CD14-positive monocyte (primary cell): ENCODE data around the gene TMEM213. TPM values are rescaled to one million over a fixed set of nuclear protein-coding genes. Genes with fewer than 3 reads are reported as not detected.

ENCODE experiments used
- DNase-seq, 3 donors: peaks; one replicate each; pipeline ENCODE4 v3.0.0-alpha.2; 2011 to 2022
- H2AFZ ChIP-seq: 2 replicates; pipeline ENCODE4 v1.6.0; 2012; ENCODE audit warnings: mild to moderate bottlenecking, low read depth, low read length, inconsistent platforms; ENCODE audit not compliant: insufficient read depth, poor library complexity, severe bottlenecking
- H3K27ac ChIP-seq, 2 donors: 1 replicate in 1 of 2; 2 replicates in 1 of 2; pipeline ENCODE4 v1.5.1; 2012 to 2013; ENCODE audit warnings: low read length in 2 of 2, control low read depth in 1 of 2, inconsistent platforms in 1 of 2, low read depth in 1 of 2, mild to moderate bottlenecking in 1 of 2
- H3K27me3 ChIP-seq, 2 donors: one replicate each; pipeline versions ENCODE4 v1.6.0 to v1.6.1; 2011 to 2013; ENCODE audit warnings: low read length in 2 of 2; ENCODE audit not compliant: control insufficient read depth in 2 of 2, insufficient read depth in 2 of 2
- H3K36me3 ChIP-seq, 2 donors: replicated peaks in 1 of 2; 1 replicate in 1 of 2; 2 replicates in 1 of 2; pipeline versions ENCODE4 v1.5.1 to v1.6.1; 2012 to 2013; ENCODE audit warnings: low read length in 2 of 2, control low read depth in 1 of 2, inconsistent platforms in 1 of 2, mild to moderate bottlenecking in 1 of 2; ENCODE audit not compliant: insufficient read depth in 2 of 2, control insufficient read depth in 1 of 2
- H3K4me1 ChIP-seq, 2 donors: 1 replicate in 1 of 2; 2 replicates in 1 of 2; pipeline versions ENCODE4 v1.5.1 to v1.6.1; 2012 to 2013; ENCODE audit warnings: low read length in 2 of 2, control low read depth in 1 of 2, inconsistent platforms in 1 of 2, mild to moderate bottlenecking in 1 of 2, moderate library complexity in 1 of 2; ENCODE audit not compliant: insufficient read depth in 2 of 2, control insufficient read depth in 1 of 2
- H3K4me2 ChIP-seq: replicated peaks from 2 replicates; pipeline ENCODE3; 2012; ENCODE audit warnings: low read length, moderate library complexity, mild to moderate bottlenecking; ENCODE audit not compliant: poor library complexity, severe bottlenecking; ENCODE audit errors: extremely low read depth
- H3K4me3 ChIP-seq, 3 experiments: fragments of 200-600 bp in 1 of 3; sonication (generic) in 1 of 3; replicated peaks in 1 of 3; 1 replicate in 2 of 3; 2 replicates in 1 of 3; pipeline ENCODE4 v1.5.1; 2011 to 2013; ENCODE audit warnings: low read length in 3 of 3, mild to moderate bottlenecking in 3 of 3, control low read depth in 2 of 3, low read depth in 2 of 3, inconsistent platforms in 1 of 3, moderate library complexity in 1 of 3
- H3K79me2 ChIP-seq: 2 replicates; pipeline ENCODE4 v1.6.0; 2012; ENCODE audit warnings: mild to moderate bottlenecking, control low read depth, inconsistent platforms, low read length, moderate library complexity; ENCODE audit not compliant: insufficient read depth
- H3K9ac ChIP-seq: 2 replicates; pipeline ENCODE4 v1.6.0; 2017; ENCODE audit warnings: low read length, mild to moderate bottlenecking; ENCODE audit not compliant: insufficient read depth, poor library complexity, severe bottlenecking
- H3K9me3 ChIP-seq, 2 donors: replicated peaks in 1 of 2; 1 replicate in 1 of 2; 2 replicates in 1 of 2; pipeline versions ENCODE4 v1.5.1 to v1.6.1; 2012 to 2013; ENCODE audit warnings: low read length in 2 of 2, control low read depth in 1 of 2; ENCODE audit not compliant: control insufficient read depth in 1 of 2, insufficient read depth in 1 of 2
- H4K20me1 ChIP-seq: 2 replicates; pipeline ENCODE4 v1.6.0; 2012; ENCODE audit warnings: mild to moderate bottlenecking, low read length, control low read depth, moderate library complexity; ENCODE audit not compliant: insufficient read depth
- H3K27ac Mint-ChIP-seq, 7 donors: one replicate each; pipeline ENCODE4 v1.8.0; 2020; ENCODE audit warnings: mild to moderate bottlenecking in 7 of 7, mixed read lengths in 7 of 7, moderate library complexity in 6 of 7, inconsistent platforms in 2 of 7
- H3K27me3 Mint-ChIP-seq, 3 donors: one replicate each; pipeline ENCODE4 v1.8.0; 2021 to 2022; ENCODE audit warnings: low read depth in 3 of 3, mild to moderate bottlenecking in 3 of 3, mixed read lengths in 3 of 3, moderate library complexity in 3 of 3, inconsistent platforms in 1 of 3
- H3K36me3 Mint-ChIP-seq, 2 donors: one replicate each; pipeline ENCODE4 v1.8.0; 2020; ENCODE audit warnings: mixed read lengths in 2 of 2, inconsistent platforms in 1 of 2, mild to moderate bottlenecking in 1 of 2
- H3K4me1 Mint-ChIP-seq: one replicate; pipeline ENCODE4 v1.8.0; 2020; ENCODE audit warnings: mild to moderate bottlenecking, mixed read lengths
- H3K4me3 Mint-ChIP-seq, 2 donors: one replicate each; pipeline ENCODE4 v1.8.0; 2020; ENCODE audit warnings: mild to moderate bottlenecking in 2 of 2, mixed read lengths in 2 of 2, moderate library complexity in 1 of 2
- H3K9me3 Mint-ChIP-seq, 7 donors: one replicate each; pipeline ENCODE4 v1.8.0; 2020 to 2022; ENCODE audit warnings: mixed read lengths in 7 of 7, mild to moderate bottlenecking in 6 of 7, moderate library complexity in 6 of 7, inconsistent platforms in 2 of 7
- CTCF ChIP-seq: fragments of 200-600 bp; IDR thresholded peaks from one replicate; pipeline ENCODE4 v1.8.0; 2022; ENCODE audit warnings: antibody characterized with exemption, mild to moderate bottlenecking
- WGBS: methylation state at CpG from one replicate; pipeline ENCODE4 v1.1.5; 2013; ENCODE audit warnings: missing lambda C conversion rate; ENCODE audit not compliant: insufficient coverage; 5-methylcytosine and 5-hydroxymethylcytosine counted together
- intact Hi-C, 2 donors: fragments of 100-400 bp; cut with micrococcal nuclease; formaldehyde crosslinking; loops; one replicate each; pipeline versions ENCODE4 v1.15.0 to v1.15.1; 2023
- polyA plus RNA-seq, 3 donors: library from polyadenylated mRNA; depleted of rRNA in 1 of 3; unstranded in 2 of 3; stranded (reverse) in 1 of 3; fragments of 300-500 nt in 2 of 3; fragments of >200 nt in 1 of 3; fragmentation: Illumina TruSeq in 2 of 3; gene quantifications; 1 replicate in 2 of 3; 2 replicates in 1 of 3; pipeline ENCODE4 v1.2.3, GENCODE V29; 2012 to 2021

The TMEM213 gene
- polyA plus RNA-seq, 3 donors = not detected

- Histone ChIP-seq H3K4me1 (peaks cover 7 to 21% of the 10 kb centered on the region in 2 donors), H3K79me2 (no peaks in the 10 kb centered on the region), H3K27ac (no peak overlapping the region), H4K20me1 (no peaks in the 10 kb centered on the region), H3K9ac (no peak overlapping the region), H3K27me3 (no peaks in the 10 kb centered on the region), H2AFZ (no peak overlapping the region), H3K4me2 (no peak overlapping the region), H3K36me3 (no peaks in the 10 kb centered on the region), H3K4me3 (no peak overlapping the region), H3K9me3 (no peaks in the 10 kb centered on the region)
- Mint-ChIP-seq H3K4me1 (peaks cover 23% of the 10 kb centered on the region), H3K27me3 (no peaks in the 10 kb centered on the region), H3K36me3 (no peaks in the 10 kb centered on the region), H3K9me3 (no peaks in the 10 kb centered on the region), H3K4me3 (no peak overlapping the region), H3K27ac (peak overlapping the region in 2 of 7 donors; percentile 17 to 33)
- no peak for DNase-seq
- intact Hi-C loops = no loop called here
- WGBS = 95% methylated on average over 14 of the region's 14 CpGs
- no peak for TF ChIP-seq CTCF
Measured at GRCh38 chr7:138868711-138869110, 70.9 kb downstream of the TMEM213 start.

GRCh38 chr7:138869353-138869752, 71.6 kb downstream of the TMEM213 start:
- peaks cover 17% of the 10 kb centered on the region for H3K4me1 Mint-ChIP-seq

More at GRCh38 chr7:138869353-138869752, 71.6 kb downstream of the TMEM213 start:
- no peak overlapping the region for H3K4me3 Mint-ChIP-seq
- 95% methylated on average over 28 of the region's 30 CpGs for WGBS
- no peak overlapping the region for H3K27ac Mint-ChIP-seq
- no peaks in the 10 kb centered on the region for H4K20me1 ChIP-seq
- H3K4me3 ChIP-seq = no peak overlapping the region
- no peak for TF ChIP-seq CTCF
- DNase-seq = no peak
- no peaks in the 10 kb centered on the region for H3K79me2 ChIP-seq
- no peak overlapping the region for H3K27ac ChIP-seq
- intact Hi-C loops = no loop called here
- H3K27me3 Mint-ChIP-seq = no peaks in the 10 kb centered on the region
- H3K4me1 ChIP-seq = peaks cover 4 to 16% of the 10 kb centered on the region in 2 donors
- no peaks in the 10 kb centered on the region for H3K9me3 Mint-ChIP-seq
- H3K36me3 Mint-ChIP-seq = no peaks in the 10 kb centered on the region
- no peaks in the 10 kb centered on the region for H3K27me3 ChIP-seq
- no peaks in the 10 kb centered on the region for H3K9me3 ChIP-seq
- no peak overlapping the region for H3K9ac ChIP-seq
- H3K4me2 ChIP-seq = no peak overlapping the region
- H3K36me3 ChIP-seq = no peaks in the 10 kb centered on the region
- no peak overlapping the region for H2AFZ ChIP-seq
